Esophagus squamous epithelium (tissue), 5 donors: ENCODE data around the gene ALDH4A1. TPM values are rescaled to one million over a fixed set of nuclear protein-coding genes. Genes with fewer than 3 reads are reported as not detected.
A peak's percentile ranks its signal among the peaks of the same experiment; 100 is the strongest.

Experiments used
- DNase-seq: peaks from one replicate; lab custom pipeline; 2025; lab: John Stamatoyannopoulos, UW
- H3K27ac ChIP-seq, 4 donors: fragments of 200-600 bp; sonication (generic); one replicate each; pipeline ENCODE4 v1.5.1; 2016 to 2019; ENCODE audit warnings: mild to moderate bottlenecking in 1 of 4
- H3K27me3 ChIP-seq, 4 donors: fragments of 200-600 bp; sonication (generic); 1 replicate in 3 of 4; 2 replicates in 1 of 4; pipeline versions ENCODE4 v1.5.1 to v1.6.0; 2017 to 2021; ENCODE audit warnings: antibody characterized with exemption in 1 of 4
- H3K36me3 ChIP-seq, 3 donors: fragments of 200-600 bp; sonication (generic); one replicate each; pipeline ENCODE4 v1.5.1; 2016 to 2019
- H3K4me1 ChIP-seq, 3 donors: fragments of 200-600 bp; sonication (generic); one replicate each; pipeline ENCODE4 v1.5.1; 2017 to 2019
- H3K4me3 ChIP-seq, 4 donors: fragments of 200-600 bp; sonication (generic); 1 replicate in 3 of 4; 2 replicates in 1 of 4; pipeline ENCODE4 v1.5.1; 2016 to 2019; ENCODE audit warnings: mild to moderate bottlenecking in 2 of 4, moderate library complexity in 1 of 4
- H3K9me3 ChIP-seq, 3 donors: fragments of 200-600 bp; sonication (generic); one replicate each; pipeline ENCODE4 v1.5.1; 2016 to 2019
- POLR2A ChIP-seq, 4 donors: fragments of 450-650 bp; IDR thresholded peaks; one replicate each; pipeline ENCODE4 v1.6.1; 2017; ENCODE audit warnings: antibody characterized with exemption in 4 of 4, mild to moderate bottlenecking in 4 of 4, moderate library complexity in 3 of 4
- WGBS, 2 donors: methylation state at CpG; one replicate each; pipeline ENCODE4 v1.1.5; 2018; 5-methylcytosine and 5-hydroxymethylcytosine counted together
- intact Hi-C: fragments of 100-400 bp; cut with DNase I; formaldehyde crosslinking; loops from one replicate; pipeline ENCODE4 v1.15.0; 2022
- total RNA-seq, 4 donors: library from RNA; depleted of rRNA; stranded (reverse); fragments of >200 nt; gene quantifications; one replicate each; pipeline ENCODE4 v1.1.0, GENCODE V29; 2016
- TF ChIP-seq, protein P1 (sequence below), 6 experiments: fragments of 450-650 bp in 4 of 6; fragments of 200-600 bp in 2 of 6; sonication (generic) in 2 of 6; IDR thresholded peaks; one replicate each; pipeline ENCODE4 v1.5.1; 2016 to 2019; ENCODE audit warnings: antibody characterized with exemption in 6 of 6, mild to moderate bottlenecking in 4 of 6, moderate library complexity in 4 of 6
- donor health status: DM: yes; HTN: yes; CAD: no.

The ALDH4A1 gene
- total RNA-seq, 4 donors from 2014 or later = 36.7 to 59.1 (median 50.3) TPM

DNA sequence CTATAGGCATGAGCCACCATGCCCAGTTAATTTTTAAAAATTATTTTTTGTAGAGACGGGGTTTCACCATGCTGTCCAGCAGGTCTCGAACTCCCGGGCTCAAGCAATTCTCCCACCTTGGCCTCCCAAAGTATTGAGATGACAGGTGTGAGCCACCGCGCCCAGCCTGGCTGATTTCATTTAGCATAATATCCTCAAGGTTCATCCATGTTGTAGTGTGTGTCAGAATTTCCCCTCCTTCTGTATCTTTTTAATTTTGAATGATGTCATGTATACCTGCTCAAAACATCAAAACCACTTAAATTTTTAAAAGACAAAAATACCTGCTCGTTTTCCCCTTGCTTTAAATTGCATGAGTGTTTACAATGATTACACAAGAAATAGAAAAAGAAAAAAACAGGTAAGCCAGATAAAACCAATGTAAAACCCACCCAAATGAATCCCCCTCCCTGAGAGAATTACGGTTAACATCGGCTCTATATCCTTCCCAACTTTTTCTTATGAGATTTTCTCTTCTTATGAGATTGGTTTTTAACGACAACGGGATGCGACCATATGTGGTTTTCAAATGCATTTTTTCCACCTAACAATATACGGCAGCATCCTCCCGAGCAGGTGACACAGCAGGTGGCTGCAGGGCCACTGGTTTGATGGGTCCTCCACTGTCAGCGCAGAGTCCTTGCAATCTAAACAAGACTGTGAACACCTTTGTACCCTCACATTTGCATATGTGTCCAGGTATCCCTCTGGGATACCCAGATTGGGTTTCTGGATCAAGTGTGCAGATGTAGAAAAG, 32.0 kb upstream of the ALDH4A1 start:
- H3K27ac ChIP-seq = no peak overlapping the region
- H3K9me3 ChIP-seq = no peaks in the 10 kb centered on the region
- peaks cover 24 to 72% (median 34%) of the 10 kb centered on the region in 3 donors for H3K4me1 ChIP-seq
- H3K27me3 ChIP-seq = no peaks in the 10 kb centered on the region
- no peaks in the 10 kb centered on the region for H3K36me3 ChIP-seq
- DNase-seq = no peak
- H3K4me3 ChIP-seq = no peak overlapping the region
- 78 to 83% methylated on average over 14 of the region's 14 CpGs for WGBS, 2 donors
- intact Hi-C loops = no loop called here
- TF ChIP-seq POLR2A (IDR thresholded peaks at IDR 0.05) = no peak
- TF ChIP-seq, protein P1, sequence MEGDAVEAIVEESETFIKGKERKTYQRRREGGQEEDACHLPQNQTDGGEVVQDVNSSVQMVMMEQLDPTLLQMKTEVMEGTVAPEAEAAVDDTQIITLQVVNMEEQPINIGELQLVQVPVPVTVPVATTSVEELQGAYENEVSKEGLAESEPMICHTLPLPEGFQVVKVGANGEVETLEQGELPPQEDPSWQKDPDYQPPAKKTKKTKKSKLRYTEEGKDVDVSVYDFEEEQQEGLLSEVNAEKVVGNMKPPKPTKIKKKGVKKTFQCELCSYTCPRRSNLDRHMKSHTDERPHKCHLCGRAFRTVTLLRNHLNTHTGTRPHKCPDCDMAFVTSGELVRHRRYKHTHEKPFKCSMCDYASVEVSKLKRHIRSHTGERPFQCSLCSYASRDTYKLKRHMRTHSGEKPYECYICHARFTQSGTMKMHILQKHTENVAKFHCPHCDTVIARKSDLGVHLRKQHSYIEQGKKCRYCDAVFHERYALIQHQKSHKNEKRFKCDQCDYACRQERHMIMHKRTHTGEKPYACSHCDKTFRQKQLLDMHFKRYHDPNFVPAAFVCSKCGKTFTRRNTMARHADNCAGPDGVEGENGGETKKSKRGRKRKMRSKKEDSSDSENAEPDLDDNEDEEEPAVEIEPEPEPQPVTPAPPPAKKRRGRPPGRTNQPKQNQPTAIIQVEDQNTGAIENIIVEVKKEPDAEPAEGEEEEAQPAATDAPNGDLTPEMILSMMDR (IDR thresholded peaks at IDR 0.05) = no peak

GRCh38 chr1:18932879-18933278, 30.5 kb upstream of the ALDH4A1 start:
- no peak for DNase-seq
- H3K36me3 ChIP-seq = no peaks in the 10 kb centered on the region
- peak overlapping the region; percentile 25 to 57 (median 42) for H3K27ac ChIP-seq
- peaks cover 22 to 72% (median 35%) of the 10 kb centered on the region in 3 donors for H3K4me1 ChIP-seq
- no peaks in the 10 kb centered on the region for H3K27me3 ChIP-seq
- H3K4me3 ChIP-seq = peak overlapping the region in 1 of 4 donors; percentile 18
- intact Hi-C loops = no loop called here
- 41 to 43% methylated on average over 1 to 5 of the region's 7 CpGs for WGBS, 2 donors
- no peak for TF ChIP-seq POLR2A (IDR thresholded peaks at IDR 0.05)
- TF ChIP-seq, protein P1 (IDR thresholded peaks at IDR 0.05) = no peak
- no peaks in the 10 kb centered on the region for H3K9me3 ChIP-seq

DNA sequence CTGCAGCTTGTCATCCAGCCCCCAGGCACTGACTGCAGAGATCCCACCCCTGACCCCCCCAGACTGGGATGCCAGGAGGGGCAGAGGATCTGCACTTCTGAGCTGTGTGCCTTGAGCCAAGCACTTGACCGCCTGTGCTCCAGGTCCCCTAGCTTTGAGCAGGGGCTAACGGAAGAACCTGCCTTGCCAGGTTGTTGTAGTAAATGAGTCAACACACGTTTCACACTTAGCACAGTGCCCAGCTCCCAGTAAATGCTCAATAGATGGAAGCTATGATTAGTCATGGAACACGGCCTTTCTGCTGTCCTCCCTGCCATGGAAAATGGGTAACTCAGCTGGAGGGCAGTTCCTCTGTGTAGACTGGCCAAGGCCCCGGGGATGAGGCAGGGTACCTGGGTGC, 30.0 kb upstream of the ALDH4A1 start:
- H3K4me1 ChIP-seq = peaks cover 27 to 72% (median 40%) of the 10 kb centered on the region in 3 donors

DNA sequence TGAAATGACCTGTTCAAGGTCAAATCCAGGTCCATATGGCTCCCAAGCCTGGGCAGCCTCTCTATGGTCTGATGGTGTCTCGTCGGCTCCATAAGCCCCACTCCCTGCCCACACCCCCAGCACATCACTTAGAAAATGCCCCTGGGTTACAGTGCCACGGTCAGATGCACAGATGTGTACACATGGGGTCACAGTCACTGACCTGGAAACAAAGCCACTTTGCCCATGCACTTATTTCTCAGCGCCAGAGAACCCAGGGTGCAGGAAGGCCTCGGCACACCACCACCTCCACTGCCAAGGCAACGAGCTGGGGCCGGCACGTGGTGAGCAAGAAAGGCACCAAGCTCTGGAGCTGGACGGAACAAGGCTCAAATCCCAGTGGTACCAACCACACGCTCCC, 29.4 kb upstream of the ALDH4A1 start:
- 55 to 82% methylated on average over 4 to 7 of the region's 10 CpGs for WGBS, 2 donors
- TF ChIP-seq POLR2A (IDR thresholded peaks at IDR 0.05) = no peak
- TF ChIP-seq, protein P1 (IDR thresholded peaks at IDR 0.05) = no peak
- intact Hi-C loops = no loop called here
- Histone ChIP-seq H3K27ac (peak overlapping the region in 1 of 4 donors; percentile 14), H3K27me3 (no peaks in the 10 kb centered on the region), H3K36me3 (no peaks in the 10 kb centered on the region), H3K4me3 (no peak overlapping the region), H3K4me1 (peaks cover 33 to 72% (median 46%) of the 10 kb centered on the region in 3 donors), H3K9me3 (no peaks in the 10 kb centered on the region)
- DNase-seq = no peak

More for the DNA sequence above, 30.0 kb upstream of the ALDH4A1 start:
- peak overlapping the region; percentile 25 to 57 (median 42) for H3K27ac ChIP-seq
- 18 to 22% methylated on average over 3 to 4 of the region's 5 CpGs for WGBS, 2 donors
- no peaks in the 10 kb centered on the region for H3K27me3 ChIP-seq
- DNase-seq = no peak
- no peaks in the 10 kb centered on the region for H3K36me3 ChIP-seq
- TF ChIP-seq, protein P1 (IDR thresholded peaks at IDR 0.05) = no peak
- no peak for TF ChIP-seq POLR2A (IDR thresholded peaks at IDR 0.05)
- H3K9me3 ChIP-seq = no peaks in the 10 kb centered on the region
- intact Hi-C loops = no loop called here
- peak overlapping the region in 1 of 4 donors; percentile 18 for H3K4me3 ChIP-seq

GRCh38 chr1:18929686-18930085, 27.3 kb upstream of the ALDH4A1 start:
- no peaks in the 10 kb centered on the region for H3K36me3 ChIP-seq
- H3K27me3 ChIP-seq = no peaks in the 10 kb centered on the region
- 40% methylated on average over 6 of the region's 7 CpGs; no CpG with 5 or more reads in 1 of the 2 donors for WGBS, 2 donors
- H3K27ac ChIP-seq = no peak overlapping the region
- H3K4me3 ChIP-seq = no peak overlapping the region
- intact Hi-C loops = no loop called here
- no peak for TF ChIP-seq POLR2A (IDR thresholded peaks at IDR 0.05)
- TF ChIP-seq, protein P1 (IDR thresholded peaks at IDR 0.05) = no peak
- DNase-seq = no peak
- no peaks in the 10 kb centered on the region for H3K9me3 ChIP-seq
- peaks cover 42 to 76% (median 51%) of the 10 kb centered on the region in 3 donors for H3K4me1 ChIP-seq
